Ovary (tissue), 9 donors: ENCODE results near the gene WDR54. TPM values are rescaled to one million over a fixed set of nuclear protein-coding genes. Genes with fewer than 3 reads are reported as not detected.

ENCODE experiments used
- DNase-seq, 5 donors: peaks; one replicate each; pipeline ENCODE4 v3.0.0-alpha.2; 2019 to 2020
- H3K27ac ChIP-seq, 2 donors: fragments of 200-600 bp; one replicate each; pipeline versions ENCODE4 v1.5.1 to v1.8.0; 2019 to 2022
- H3K27me3 ChIP-seq: fragments of 200-600 bp; one replicate; pipeline ENCODE4 v1.8.0; 2022
- H3K36me3 ChIP-seq: fragments of 200-600 bp; sonication (generic); one replicate; pipeline ENCODE4 v1.5.1; 2019
- H3K4me1 ChIP-seq: one replicate; pipeline ENCODE4 v1.8.1; 2013; ENCODE audit warnings: mild to moderate bottlenecking, moderate library complexity; ENCODE audit not compliant: insufficient read depth
- H3K4me3 ChIP-seq: fragments of 200-600 bp; sonication (generic); one replicate; pipeline ENCODE4 v1.5.1; 2017
- H3K9me3 ChIP-seq, 2 donors: fragments of 200-600 bp in 1 of 2; sonication (generic) in 1 of 2; one replicate each; pipeline versions ENCODE4 v1.5.1 to v1.8.1; 2013 to 2019; ENCODE audit warnings: mild to moderate bottlenecking in 1 of 2, moderate library complexity in 1 of 2
- EP300 ChIP-seq: sonication (generic); formaldehyde crosslinking; IDR thresholded peaks from one replicate; pipeline ENCODE4 v1.6.1; 2017; ENCODE audit warnings: antibody characterized with exemption
- POLR2A ChIP-seq: fragments of 450-650 bp; IDR thresholded peaks from one replicate; pipeline ENCODE4 v1.6.1; 2017; ENCODE audit warnings: antibody characterized with exemption, mild to moderate bottlenecking, moderate library complexity
- WGBS, 3 donors: extraction: QIAGEN DNeasy Blood & Tissue Kit in 1 of 3; methylation state at CpG; one replicate each; pipeline versions ENCODE4 v1.1.5 to v1.1.7; 2013 to 2017; 5-methylcytosine and 5-hydroxymethylcytosine counted together
- intact Hi-C, 4 donors: fragments of 100-400 bp; cut with DNase I; formaldehyde crosslinking; loops; one replicate each; pipeline versions ENCODE4 v1.11.0 to v1.15.1; 2022 to 2023
- polyA plus RNA-seq, 2 donors: library from polyadenylated mRNA; stranded (reverse); fragments of 200-250 nt in 1 of 2; fragments of 350-450 nt in 1 of 2; fragmentation: Illumina TruSeq in 1 of 2; extraction: RNeasy Lipid Tissue Mini Kit (QIAGEN cat#74804) in 1 of 2; gene quantifications; one replicate each; pipeline ENCODE4 v1.2.3, GENCODE V29; 2013 to 2014
- total RNA-seq, 7 donors: library from RNA; depleted of rRNA in 2 of 7; stranded (reverse); fragments of >200 nt in 2 of 7; fragmentation: NEBNext Ultra II Directional in 3 of 7; extraction: Animal tissue kit (Norgen Biotek cat#: 25700) in 3 of 7; gene quantifications; one replicate each; pipeline versions ENCODE4 v1.1.0 to v1.2.4, GENCODE V29; 2016 to 2023
- TF ChIP-seq, protein P1 (sequence below), 3 donors: fragments of 450-650 bp in 2 of 3; fragments of 200-600 bp in 1 of 3; IDR thresholded peaks; one replicate each; pipeline versions ENCODE4 v1.5.1 to v1.8.0; 2016 to 2022; ENCODE audit warnings: antibody characterized with exemption in 3 of 3, mild to moderate bottlenecking in 1 of 3
- donor health status: DM: no; HTN: no; CAD: no; lungs with moderate emphysema.
- donor health status: DM: no; HTN: no; CAD: no.
- donor health status: Bipolar disorder and iron deficiency.
- donor health status: DM: yes; HTN: yes; CAD: no.
- donor health status: DM: no; HTN: no; CAD: no.
- donor health status: DM: yes; HTN: yes; CAD: no.

WDR54 gene
- total and polyA plus RNA-seq, 9 donors, result 8.6 to 41.6 (median 16.2) TPM

DNA sequence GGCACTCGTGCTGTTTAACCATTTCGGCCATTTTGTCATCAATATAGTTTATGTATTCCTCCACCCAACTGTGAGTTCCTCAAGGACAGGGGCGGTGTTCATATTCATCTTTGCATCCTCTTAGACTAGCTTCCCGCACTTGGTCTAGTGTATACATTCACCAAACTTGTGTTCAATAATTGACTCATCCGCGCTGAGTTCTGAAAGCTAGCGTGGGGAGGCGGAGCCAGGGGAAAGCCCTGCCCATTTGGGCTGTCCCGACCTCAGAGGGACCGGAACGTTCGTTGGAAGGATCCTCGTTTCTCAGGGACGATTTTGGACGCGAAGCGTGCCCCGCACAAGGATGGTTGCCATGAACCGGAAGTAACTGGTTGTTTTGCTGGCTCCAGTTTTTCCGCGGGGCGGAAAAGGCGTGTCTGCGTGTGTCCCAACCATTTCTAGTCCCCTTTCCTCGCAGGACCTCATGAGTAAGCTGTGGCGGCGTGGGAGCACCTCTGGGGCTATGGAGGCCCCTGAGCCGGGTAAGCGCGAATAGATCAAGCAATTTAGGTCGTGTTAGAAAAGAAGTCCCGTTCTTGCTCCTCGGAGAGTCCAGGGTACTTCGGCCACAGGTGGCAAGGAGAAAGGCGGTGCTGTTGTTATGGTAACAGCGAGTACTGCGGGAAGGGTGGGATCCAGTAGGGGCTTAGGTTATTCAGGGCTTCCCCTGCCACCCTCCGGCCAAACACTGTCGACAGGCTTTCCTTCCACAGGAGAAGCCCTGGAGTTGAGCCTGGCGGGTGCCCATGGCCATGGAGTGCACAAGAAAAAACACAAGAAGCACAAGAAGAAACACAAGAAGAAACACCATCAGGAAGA, 33.4 kb downstream of the WDR54 start, which contains the start of gene INO80B:
INO80B (plus strand) TSS at position 434 of the 858 bp plus-strand sequence; CDS start at position 464, 30 bp downstream.
- DNase-seq, result peak; percentile 92 to 98 (median 96)
- H3K4me3 ChIP-seq, result peak within 1 kb of the TSS; percentile 58
- H3K27ac ChIP-seq, result no peak within 1 kb of the TSS
- H3K27me3 ChIP-seq, result no peaks in the 10 kb centered on the region
- no peaks in the 10 kb centered on the region for H3K9me3 ChIP-seq
- peaks cover 9% of the 10 kb centered on the region for H3K4me1 ChIP-seq
- intact Hi-C loops, result no loop called here
- H3K36me3 ChIP-seq, result no peaks in the 10 kb centered on the region
- no peak for TF ChIP-seq EP300
- TF ChIP-seq POLR2A, result no peak
- 0 to 1% (median 1%) methylated on average over 40 of the region's 40 CpGs for WGBS, 3 donors

DNA sequence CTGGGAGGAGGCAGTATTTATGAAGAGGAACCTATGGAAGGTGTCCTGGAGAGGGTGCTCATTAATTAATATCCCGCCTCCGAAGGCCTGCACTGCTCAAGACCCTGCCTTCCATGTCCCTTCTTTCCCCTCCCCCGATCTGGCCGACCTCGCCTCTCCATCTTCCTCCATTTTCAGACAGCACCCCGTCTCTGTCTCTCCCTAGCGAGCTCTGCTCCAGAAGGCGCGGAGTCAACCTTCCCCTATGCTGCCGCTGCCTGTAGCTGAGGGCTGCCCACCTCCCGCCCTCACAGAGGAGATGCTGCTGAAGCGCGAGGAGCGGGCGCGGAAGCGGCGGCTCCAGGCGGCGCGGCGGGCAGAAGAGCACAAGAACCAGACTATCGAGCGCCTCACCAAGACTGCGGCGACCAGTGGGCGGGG, 35.6 kb downstream of the WDR54 start:
- WGBS, 3 donors, result 2% methylated on average over 27 of the region's 27 CpGs
- Histone ChIP-seq H3K4me1 (peaks cover 9% of the 10 kb centered on the region), H3K4me3 (peak overlapping the region; percentile 54), H3K27ac (peak overlapping the region; percentile 81 to 85), H3K36me3 (no peaks in the 10 kb centered on the region), H3K9me3 (no peaks in the 10 kb centered on the region), H3K27me3 (no peaks in the 10 kb centered on the region)
- intact Hi-C loops, result no loop called here
- TF ChIP-seq, protein P1, sequence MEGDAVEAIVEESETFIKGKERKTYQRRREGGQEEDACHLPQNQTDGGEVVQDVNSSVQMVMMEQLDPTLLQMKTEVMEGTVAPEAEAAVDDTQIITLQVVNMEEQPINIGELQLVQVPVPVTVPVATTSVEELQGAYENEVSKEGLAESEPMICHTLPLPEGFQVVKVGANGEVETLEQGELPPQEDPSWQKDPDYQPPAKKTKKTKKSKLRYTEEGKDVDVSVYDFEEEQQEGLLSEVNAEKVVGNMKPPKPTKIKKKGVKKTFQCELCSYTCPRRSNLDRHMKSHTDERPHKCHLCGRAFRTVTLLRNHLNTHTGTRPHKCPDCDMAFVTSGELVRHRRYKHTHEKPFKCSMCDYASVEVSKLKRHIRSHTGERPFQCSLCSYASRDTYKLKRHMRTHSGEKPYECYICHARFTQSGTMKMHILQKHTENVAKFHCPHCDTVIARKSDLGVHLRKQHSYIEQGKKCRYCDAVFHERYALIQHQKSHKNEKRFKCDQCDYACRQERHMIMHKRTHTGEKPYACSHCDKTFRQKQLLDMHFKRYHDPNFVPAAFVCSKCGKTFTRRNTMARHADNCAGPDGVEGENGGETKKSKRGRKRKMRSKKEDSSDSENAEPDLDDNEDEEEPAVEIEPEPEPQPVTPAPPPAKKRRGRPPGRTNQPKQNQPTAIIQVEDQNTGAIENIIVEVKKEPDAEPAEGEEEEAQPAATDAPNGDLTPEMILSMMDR (IDR thresholded peaks at IDR 0.05), result no peak
- TF ChIP-seq EP300 (no peak), POLR2A (no peak)
- no peak for DNase-seq

DNA sequence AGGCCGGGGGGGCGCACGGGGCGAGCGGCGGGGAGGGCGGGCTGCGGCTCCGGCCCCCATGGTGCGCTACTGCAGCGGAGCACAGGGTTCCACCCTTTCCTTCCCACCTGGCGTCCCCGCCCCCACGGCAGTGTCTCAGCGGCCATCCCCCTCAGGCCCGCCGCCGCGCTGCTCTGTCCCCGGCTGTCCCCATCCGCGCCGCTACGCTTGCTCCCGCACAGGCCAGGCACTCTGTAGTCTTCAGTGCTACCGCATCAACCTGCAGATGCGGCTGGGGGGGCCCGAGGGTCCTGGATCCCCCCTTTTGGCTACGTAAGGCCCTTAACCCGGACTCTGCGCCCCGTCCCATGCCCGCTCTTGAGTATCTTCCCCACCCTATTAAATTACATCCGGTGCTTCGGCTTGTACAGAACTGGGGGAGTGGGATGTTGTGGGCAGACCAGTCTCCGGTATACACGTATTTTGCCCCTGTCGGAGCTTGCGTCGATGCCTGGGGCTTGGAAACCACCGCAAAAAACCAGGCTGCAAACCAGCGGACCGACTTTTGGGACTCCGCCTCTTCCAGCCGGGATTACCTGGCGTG, 36.1 kb downstream of the WDR54 start:
- intact Hi-C loops, result no loop called here
- DNase-seq, result peak; percentile 65 to 82 (median 72)
- H3K4me3 ChIP-seq, result peak overlapping the region; percentile 54
- WGBS, 3 donors, result 0 to 1% (median 1%) methylated on average over 37 to 46 of the region's 46 CpGs
- peak overlapping the region; percentile 81 to 85 for H3K27ac ChIP-seq
- TF ChIP-seq, protein P1 (IDR thresholded peaks at IDR 0.05), result no peak
- peak; percentile 25 for TF ChIP-seq EP300
- peak; percentile 56 for TF ChIP-seq POLR2A
- peaks cover 9% of the 10 kb centered on the region for H3K4me1 ChIP-seq
- H3K27me3 ChIP-seq, result no peaks in the 10 kb centered on the region
- H3K9me3 ChIP-seq, result no peaks in the 10 kb centered on the region
- no peaks in the 10 kb centered on the region for H3K36me3 ChIP-seq

DNA sequence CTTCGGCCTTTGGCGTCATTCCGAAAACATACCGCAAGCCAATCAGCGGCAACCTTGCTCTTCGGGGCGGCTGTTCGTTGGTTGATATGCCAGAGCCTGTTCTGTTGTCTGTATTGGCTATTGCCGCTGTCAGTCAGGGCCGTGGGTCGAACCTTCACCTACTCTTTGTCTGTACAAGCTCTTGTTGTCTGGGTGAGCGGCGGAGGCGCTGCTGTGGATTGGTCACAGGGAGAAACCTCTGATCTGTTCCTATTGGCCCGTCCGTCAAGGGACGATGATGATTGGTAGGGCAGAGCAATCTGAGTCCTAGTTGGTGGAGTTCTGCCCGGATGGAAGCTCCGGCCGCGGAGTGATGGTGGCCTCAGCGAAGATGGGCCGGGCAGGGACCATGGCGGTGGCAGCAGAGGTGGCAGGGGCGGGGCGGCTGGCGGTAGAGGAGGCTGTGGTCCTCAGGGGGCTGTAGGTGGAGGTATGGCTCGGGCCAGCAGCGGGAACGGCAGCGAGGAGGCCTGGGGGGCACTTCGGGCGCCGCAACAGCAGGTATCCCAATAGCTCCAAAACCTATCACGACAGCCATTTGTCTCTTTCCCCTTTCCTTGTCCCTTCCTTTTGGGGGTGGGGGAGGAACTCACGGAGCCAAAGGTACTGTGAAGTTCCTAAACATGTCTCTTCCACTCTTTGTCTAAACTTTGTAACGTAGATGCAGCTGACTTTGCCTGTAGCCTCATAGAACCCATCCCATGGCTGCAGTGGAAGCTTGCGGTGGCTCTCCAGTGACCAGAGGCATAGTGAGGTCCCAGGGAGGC, 36.8 kb downstream of the WDR54 start, which contains the start of gene WBP1:
WBP1 (plus strand) TSS at position 307 of the 806 bp plus-strand sequence; CDS start at position 472, 165 bp downstream.
- Histone ChIP-seq H3K4me1 (peaks cover 9% of the 10 kb centered on the region), H3K36me3 (no peaks in the 10 kb centered on the region), H3K9me3 (no peaks in the 10 kb centered on the region), H3K27ac (peak within 1 kb of the TSS; percentile 81 to 85), H3K27me3 (no peaks in the 10 kb centered on the region), H3K4me3 (peak within 1 kb of the TSS; percentile 62)
- DNase-seq, result peak; percentile 99 to 100 (median 99)
- intact Hi-C loops, result no loop called here
- no peak for TF ChIP-seq POLR2A
- TF ChIP-seq, protein P1 (IDR thresholded peaks at IDR 0.05), result no peak
- no peak for TF ChIP-seq EP300
- WGBS, 3 donors, result 0 to 1% (median 0%) methylated on average over 37 to 38 of the region's 38 CpGs
